Caco-2 (cell line): ENCODE measurements around the gene ZNF428. TPM values are rescaled to one million over a fixed set of nuclear protein-coding genes. Genes with fewer than 3 reads are reported as not detected.

Source experiments
- BruUV-seq: library from RNA; stranded (reverse); fragments of 400-500 nt; replicated peaks from 2 replicates; lab custom pipeline; 2021; lab: Mats Ljungman, UMichigan
- CTCF ChIA-PET: fragments of 300-600 bp; sonication (Branson Sonifier 250); formaldehyde crosslinking; loops from one replicate; lab custom pipeline; 2022; ENCODE audit warnings: antibody characterized with exemption; lab: Charles Lee
- POLR2A ChIA-PET: fragments of 300-600 bp; sonication (Branson Sonifier 250); formaldehyde crosslinking; loops from one replicate; lab custom pipeline; 2022; ENCODE audit warnings: antibody characterized with exemption; lab: Charles Lee
- DNase-seq, 2 experiments: peaks; one replicate each; pipeline versions ENCODE4 v3.0.0 to v3.0.0-alpha.2; 2020 to 2022
- H3K27me3 ChIP-seq: replicated peaks from 2 replicates; pipeline ENCODE4 v1.6.0; 2011; ENCODE audit warnings: low read length; ENCODE audit not compliant: control insufficient read depth, insufficient read depth
- H3K36me3 ChIP-seq: 2 replicates; pipeline ENCODE4 v1.5.1; 2011; ENCODE audit warnings: low read length; ENCODE audit not compliant: control insufficient read depth, insufficient read depth
- H3K4me1 ChIP-seq: fragments of 250-450 bp; sonication (Bioruptor Pico); 2 replicates; pipeline ENCODE4 v1.5.1; 2020; ENCODE audit warnings: mild to moderate bottlenecking
- H3K4me3 ChIP-seq: 2 replicates; pipeline ENCODE4 v1.5.1; 2011; ENCODE audit warnings: low read depth, mild to moderate bottlenecking, control low read depth, low read length
- H3K9me3 ChIP-seq: fragments of 250-450 bp; sonication (Bioruptor Pico); 2 replicates; pipeline ENCODE4 v1.5.1; 2020; ENCODE audit warnings: mild to moderate bottlenecking, moderate library complexity
- H3K27ac Mint-ChIP-seq: one replicate; pipeline ENCODE4 v1.8.0; 2022; ENCODE audit warnings: mixed read lengths; ENCODE audit not compliant: unreplicated experiment
- H3K27me3 Mint-ChIP-seq: one replicate; pipeline ENCODE4 v1.8.0; 2022; ENCODE audit warnings: mixed read lengths; ENCODE audit not compliant: insufficient read depth, unreplicated experiment
- H3K36me3 Mint-ChIP-seq: one replicate; pipeline ENCODE4 v1.8.0; 2022; ENCODE audit warnings: mild to moderate bottlenecking, mixed read lengths; ENCODE audit not compliant: insufficient read depth, unreplicated experiment
- H3K4me1 Mint-ChIP-seq: one replicate; pipeline ENCODE4 v1.8.0; 2022; ENCODE audit warnings: low read depth, mixed read lengths; ENCODE audit not compliant: unreplicated experiment
- H3K4me3 Mint-ChIP-seq: one replicate; pipeline ENCODE4 v1.8.0; 2022; ENCODE audit warnings: mild to moderate bottlenecking, moderate library complexity, mixed read lengths; ENCODE audit not compliant: unreplicated experiment
- H3K9me3 Mint-ChIP-seq: one replicate; pipeline ENCODE4 v1.8.0; 2022; ENCODE audit warnings: mixed read lengths; ENCODE audit not compliant: unreplicated experiment
- CTCF ChIP-seq, 2 experiments: fragments of 200-600 bp in 1 of 2; IDR thresholded peaks; 1 replicate in 1 of 2; 2 replicates in 1 of 2; pipeline versions ENCODE4 v1.5.1 to v1.8.0; 2011 to 2022; ENCODE audit warnings: antibody characterized with exemption in 1 of 2, control low read depth in 1 of 2, inconsistent platforms in 1 of 2, low read depth in 1 of 2, low read length in 1 of 2, mild to moderate bottlenecking in 1 of 2, moderate library complexity in 1 of 2; ENCODE audit not compliant: insufficient read depth in 1 of 2, severe bottlenecking in 1 of 2, unreplicated experiment in 1 of 2
- intact Hi-C: fragments of 100-400 bp; cut with micrococcal nuclease; formaldehyde crosslinking; loops from one replicate; pipeline ENCODE4 v1.10.0; 2022; ENCODE audit not compliant: unreplicated experiment
- total RNA-seq: library from RNA; stranded (reverse); gene quantifications from 2 replicates; pipeline ENCODE4 v1.2.3, GENCODE V29; 2022

Gene ZNF428
- total RNA-seq, 1 experiment from 2014 or later, result 38.9 TPM

- no peaks in the 10 kb centered on the region for H3K4me1 Mint-ChIP-seq
- peak in 1 of 2 experiments; percentile 29 for TF ChIP-seq CTCF (IDR thresholded peaks at IDR 0.05; ENCODE audit: insufficient read depth in 1 of 2, low read depth in 1 of 2, low read length in 1 of 2, severe bottlenecking in 1 of 2, unreplicated experiment in 1 of 2)
- Histone ChIP-seq H3K36me3 (no peaks in the 10 kb centered on the region), H3K4me3 (no peak overlapping the region), H3K27me3 (no peaks in the 10 kb centered on the region), H3K9me3 (no peaks in the 10 kb centered on the region), H3K4me1 (no peaks in the 10 kb centered on the region)
- ChIA-PET POLR2A (no interaction called here), CTCF (interaction anchor here (0.5 to 1.2 kb wide), 7 partner anchors 11 to 215 kb away, joined by 3 to 12 read pairs (median 4); no protein-coding TSS in a partner anchor)
- DNase-seq, result no peak
- no peaks in the 10 kb centered on the region for H3K36me3 Mint-ChIP-seq
- no TSS peak for BruUV-seq
- no peak overlapping the region for H3K4me3 Mint-ChIP-seq
- intact Hi-C loops, result loop anchor here (10.0 kb wide), 1 partner anchor 122 kb away; the partner anchor contains the start of gene KCNN4
- H3K9me3 Mint-ChIP-seq, result peaks cover 14% of the 10 kb centered on the region
- no peak overlapping the region for H3K27ac Mint-ChIP-seq
- H3K27me3 Mint-ChIP-seq, result no peaks in the 10 kb centered on the region
Measured at GRCh38 chr19:43662487-43662886, 43.1 kb upstream of the ZNF428 start.

- H3K9me3 Mint-ChIP-seq, result peaks cover 20% of the 10 kb centered on the region
- H3K4me1 ChIP-seq, result no peaks in the 10 kb centered on the region
- DNase-seq, result no peak
- no peak overlapping the region for H3K4me3 Mint-ChIP-seq
- ChIA-PET CTCF (no interaction called here), POLR2A (no interaction called here)
- H3K27me3 ChIP-seq, result no peaks in the 10 kb centered on the region
- H3K4me3 ChIP-seq, result no peak overlapping the region
- H3K36me3 Mint-ChIP-seq, result no peaks in the 10 kb centered on the region
- H3K27ac Mint-ChIP-seq, result no peak overlapping the region
- TF ChIP-seq CTCF (IDR thresholded peaks at IDR 0.05; ENCODE audit: insufficient read depth in 1 of 2, low read depth in 1 of 2, low read length in 1 of 2, severe bottlenecking in 1 of 2, unreplicated experiment in 1 of 2), result no peak
- no TSS peak for BruUV-seq
- H3K27me3 Mint-ChIP-seq, result no peaks in the 10 kb centered on the region
- H3K36me3 ChIP-seq, result no peaks in the 10 kb centered on the region
- H3K4me1 Mint-ChIP-seq, result no peaks in the 10 kb centered on the region
- no peaks in the 10 kb centered on the region for H3K9me3 ChIP-seq
- intact Hi-C loops, result loop anchor here (10.0 kb wide), 1 partner anchor 124 kb away; the partner anchor contains the start of gene KCNN4
Measured at GRCh38 chr19:43660971-43661360, 41.5 kb upstream of the ZNF428 start.

- H3K4me1 Mint-ChIP-seq, result no peaks in the 10 kb centered on the region
- intact Hi-C loops, result loop anchor here (10.0 kb wide), 1 partner anchor 124 kb away; the partner anchor contains the start of gene KCNN4
- no peak overlapping the region for H3K4me3 Mint-ChIP-seq
- DNase-seq, result no peak
- BruUV-seq, result no TSS peak
- peaks cover 20% of the 10 kb centered on the region for H3K9me3 Mint-ChIP-seq
- Histone ChIP-seq H3K9me3 (no peaks in the 10 kb centered on the region), H3K4me1 (no peaks in the 10 kb centered on the region), H3K36me3 (no peaks in the 10 kb centered on the region), H3K27me3 (no peaks in the 10 kb centered on the region), H3K4me3 (no peak overlapping the region)
- ChIA-PET POLR2A (no interaction called here), CTCF (no interaction called here)
- peaks cover under 1% of the 10 kb centered on the region for H3K36me3 Mint-ChIP-seq
- H3K27ac Mint-ChIP-seq, result no peak overlapping the region
- H3K27me3 Mint-ChIP-seq, result no peaks in the 10 kb centered on the region
- no peak for TF ChIP-seq CTCF (IDR thresholded peaks at IDR 0.05; ENCODE audit: insufficient read depth in 1 of 2, low read depth in 1 of 2, low read length in 1 of 2, severe bottlenecking in 1 of 2, unreplicated experiment in 1 of 2)
Measured at GRCh38 chr19:43660301-43660970, 41.0 kb upstream of the ZNF428 start.
